ENCODE measurements around the gene CEP295NL. TPM values are rescaled to one million over a fixed set of nuclear protein-coding genes. Genes with fewer than 3 reads are reported as not detected.
"Not testable (repeated sequence)": the region's sequence is repeated elsewhere in the genome, so short reads cannot be mapped to it uniquely, and the experiment has no call there.

CEP295NL gene
- total RNA-seq, 1 donor from 2014 or later: 1.6 TPM

GRCh38 chr17:78875363-78876093 is 27.5 kb downstream of the CEP295NL start:
- Histone ChIP-seq H3K36me3 (ENCODE audit: control insufficient read depth in 3 of 3, insufficient read depth in 3 of 3, low read length in 3 of 3) (peaks cover 0 to 4% (median under 1%) of the 10 kb centered on the region in 3 donors), H3K9me3 (ENCODE audit: control insufficient read depth in 3 of 3, low read length in 3 of 3) (no peaks in the 10 kb centered on the region), H3K27ac (ENCODE audit: low read depth, low read length) (no peak overlapping the region), H3K27me3 (ENCODE audit: control insufficient read depth in 3 of 3, insufficient read depth in 3 of 3, low read length in 3 of 3) (peaks cover 0 to 12% (median 9%) of the 10 kb centered on the region in 3 donors), H3K9ac (ENCODE audit: low read depth in 1 of 3, low read length in 3 of 3) (peak overlapping the region in 1 of 3 donors; percentile 25), H3K4me3 (ENCODE audit: low read length in 3 of 3) (no peak overlapping the region), H3K4me1 (ENCODE audit: control insufficient read depth in 3 of 3, insufficient read depth in 3 of 3, low read length in 3 of 3) (peaks cover 42 to 45% (median 42%) of the 10 kb centered on the region in 3 donors)

- H3K9me3 ChIP-seq (ENCODE audit: control insufficient read depth in 3 of 3, low read length in 3 of 3): no peaks in the 10 kb centered on the region
- peak overlapping the region in 1 of 3 donors; percentile 33 for H3K9ac ChIP-seq (ENCODE audit: low read depth in 1 of 3, low read length in 3 of 3)
- peak overlapping the region in 1 of 3 donors; percentile 22 for H3K4me3 ChIP-seq (ENCODE audit: low read length in 3 of 3)
- no peak overlapping the region for H3K27ac ChIP-seq (ENCODE audit: low read depth, low read length)
- peaks cover 0 to 5% (median 2%) of the 10 kb centered on the region in 3 donors for H3K36me3 ChIP-seq (ENCODE audit: control insufficient read depth in 3 of 3, insufficient read depth in 3 of 3, low read length in 3 of 3)
- H3K4me1 ChIP-seq (ENCODE audit: control insufficient read depth in 3 of 3, insufficient read depth in 3 of 3, low read length in 3 of 3): peaks cover 27 to 30% (median 28%) of the 10 kb centered on the region in 3 donors
- no peaks in the 10 kb centered on the region for H3K27me3 ChIP-seq (ENCODE audit: control insufficient read depth in 3 of 3, insufficient read depth in 3 of 3, low read length in 3 of 3)
Observed at GRCh38 chr17:78873519-78874340, 29.3 kb downstream of the CEP295NL start.

GRCh38 chr17:78872486-78872885 is 30.5 kb downstream of the CEP295NL start:
- Histone ChIP-seq H3K9ac (ENCODE audit: low read depth in 1 of 3, low read length in 3 of 3) (no peak overlapping the region), H3K27ac (ENCODE audit: low read depth, low read length) (no peak overlapping the region), H3K27me3 (ENCODE audit: control insufficient read depth in 3 of 3, insufficient read depth in 3 of 3, low read length in 3 of 3) (no peaks in the 10 kb centered on the region), H3K36me3 (ENCODE audit: control insufficient read depth in 3 of 3, insufficient read depth in 3 of 3, low read length in 3 of 3) (peaks cover 0 to 5% (median 2%) of the 10 kb centered on the region in 3 donors), H3K9me3 (ENCODE audit: control insufficient read depth in 3 of 3, low read length in 3 of 3) (no peaks in the 10 kb centered on the region), H3K4me1 (ENCODE audit: control insufficient read depth in 3 of 3, insufficient read depth in 3 of 3, low read length in 3 of 3) (peaks cover 26 to 28% (median 28%) of the 10 kb centered on the region in 3 donors), H3K4me3 (ENCODE audit: low read length in 3 of 3) (no peak overlapping the region)

- no peak overlapping the region for H3K27ac ChIP-seq (ENCODE audit: low read depth, low read length)
- no peak overlapping the region for H3K4me3 ChIP-seq (ENCODE audit: low read length in 3 of 3)
- peaks cover 0 to 6% (median 5%) of the 10 kb centered on the region in 3 donors for H3K36me3 ChIP-seq (ENCODE audit: control insufficient read depth in 3 of 3, insufficient read depth in 3 of 3, low read length in 3 of 3)
- no peak overlapping the region for H3K9ac ChIP-seq (ENCODE audit: low read depth in 1 of 3, low read length in 3 of 3)
- H3K27me3 ChIP-seq (ENCODE audit: control insufficient read depth in 3 of 3, insufficient read depth in 3 of 3, low read length in 3 of 3): no peaks in the 10 kb centered on the region
- H3K4me1 ChIP-seq (ENCODE audit: control insufficient read depth in 3 of 3, insufficient read depth in 3 of 3, low read length in 3 of 3): peaks cover 21 to 26% (median 26%) of the 10 kb centered on the region in 3 donors
- H3K9me3 ChIP-seq (ENCODE audit: control insufficient read depth in 3 of 3, low read length in 3 of 3): no peaks in the 10 kb centered on the region
Observed at GRCh38 chr17:78870621-78871020, 32.4 kb downstream of the CEP295NL start.

- H3K9ac ChIP-seq (ENCODE audit: low read depth in 1 of 3, low read length in 3 of 3): no peak overlapping the region
- no peaks in the 10 kb centered on the region for H3K9me3 ChIP-seq (ENCODE audit: control insufficient read depth in 3 of 3, low read length in 3 of 3)
- H3K27ac ChIP-seq (ENCODE audit: low read depth, low read length): no peak overlapping the region
- H3K4me1 ChIP-seq (ENCODE audit: control insufficient read depth in 3 of 3, insufficient read depth in 3 of 3, low read length in 3 of 3): peaks cover 5 to 11% (median 9%) of the 10 kb centered on the region in 3 donors
- peaks cover 0 to 6% (median 5%) of the 10 kb centered on the region in 3 donors for H3K36me3 ChIP-seq (ENCODE audit: control insufficient read depth in 3 of 3, insufficient read depth in 3 of 3, low read length in 3 of 3)
- H3K4me3 ChIP-seq (ENCODE audit: low read length in 3 of 3): no peak overlapping the region
- no peaks in the 10 kb centered on the region for H3K27me3 ChIP-seq (ENCODE audit: control insufficient read depth in 3 of 3, insufficient read depth in 3 of 3, low read length in 3 of 3)
Observed at GRCh38 chr17:78868391-78868790, 34.6 kb downstream of the CEP295NL start.

GRCh38 chr17:78867046-78867445 is 36.0 kb downstream of the CEP295NL start:
- H3K27me3 ChIP-seq (ENCODE audit: control insufficient read depth in 3 of 3, insufficient read depth in 3 of 3, low read length in 3 of 3); H3K4me3 ChIP-seq (ENCODE audit: low read length in 3 of 3); H3K27ac ChIP-seq (ENCODE audit: low read depth, low read length); H3K9ac ChIP-seq (ENCODE audit: low read depth in 1 of 3, low read length in 3 of 3); H3K9me3 ChIP-seq (ENCODE audit: control insufficient read depth in 3 of 3, low read length in 3 of 3); H3K36me3 ChIP-seq (ENCODE audit: control insufficient read depth in 3 of 3, insufficient read depth in 3 of 3, low read length in 3 of 3): not testable (repeated sequence)
- H3K4me1 ChIP-seq (ENCODE audit: control insufficient read depth in 3 of 3, insufficient read depth in 3 of 3, low read length in 3 of 3): peaks cover 7 to 11% (median 9%) of the 10 kb centered on the region in 3 donors

GRCh38 chr17:78865682-78866390 is 37.2 kb downstream of the CEP295NL start:
- Histone ChIP-seq H3K27me3 (ENCODE audit: control insufficient read depth in 3 of 3, insufficient read depth in 3 of 3, low read length in 3 of 3) (no peaks in the 10 kb centered on the region), H3K9me3 (ENCODE audit: control insufficient read depth in 3 of 3, low read length in 3 of 3) (no peaks in the 10 kb centered on the region), H3K4me1 (ENCODE audit: control insufficient read depth in 3 of 3, insufficient read depth in 3 of 3, low read length in 3 of 3) (peaks cover 7 to 14% (median 12%) of the 10 kb centered on the region in 3 donors), H3K9ac (ENCODE audit: low read depth in 1 of 3, low read length in 3 of 3) (peak overlapping the region in 1 of 3 donors; percentile 58), H3K27ac (ENCODE audit: low read depth, low read length) (no peak overlapping the region), H3K4me3 (ENCODE audit: low read length in 3 of 3) (no peak overlapping the region), H3K36me3 (ENCODE audit: control insufficient read depth in 3 of 3, insufficient read depth in 3 of 3, low read length in 3 of 3) (peaks cover 0 to 6% (median 4%) of the 10 kb centered on the region in 3 donors)

- H3K4me1 ChIP-seq (ENCODE audit: control insufficient read depth in 3 of 3, insufficient read depth in 3 of 3, low read length in 3 of 3): peaks cover 7 to 14% (median 12%) of the 10 kb centered on the region in 3 donors
- no peak overlapping the region for H3K4me3 ChIP-seq (ENCODE audit: low read length in 3 of 3)
- no peaks in the 10 kb centered on the region for H3K27me3 ChIP-seq (ENCODE audit: control insufficient read depth in 3 of 3, insufficient read depth in 3 of 3, low read length in 3 of 3)
- H3K27ac ChIP-seq (ENCODE audit: low read depth, low read length): no peak overlapping the region
- H3K36me3 ChIP-seq (ENCODE audit: control insufficient read depth in 3 of 3, insufficient read depth in 3 of 3, low read length in 3 of 3): peaks cover 0 to 4% (median 0%) of the 10 kb centered on the region in 3 donors
- no peak overlapping the region for H3K9ac ChIP-seq (ENCODE audit: low read depth in 1 of 3, low read length in 3 of 3)
- H3K9me3 ChIP-seq (ENCODE audit: control insufficient read depth in 3 of 3, low read length in 3 of 3): no peaks in the 10 kb centered on the region
Observed at GRCh38 chr17:78864117-78864516, 38.9 kb downstream of the CEP295NL start.

GRCh38 chr17:78862073-78863023 is 40.7 kb downstream of the CEP295NL start:
- Histone ChIP-seq H3K27me3 (ENCODE audit: control insufficient read depth in 3 of 3, insufficient read depth in 3 of 3, low read length in 3 of 3) (no peaks in the 10 kb centered on the region), H3K27ac (ENCODE audit: low read depth, low read length) (peak overlapping the region; percentile 70), H3K9ac (ENCODE audit: low read depth in 1 of 3, low read length in 3 of 3) (peak overlapping the region in 1 of 3 donors; percentile 34), H3K36me3 (ENCODE audit: control insufficient read depth in 3 of 3, insufficient read depth in 3 of 3, low read length in 3 of 3) (peaks cover 0 to 3% (median 0%) of the 10 kb centered on the region in 3 donors), H3K4me1 (ENCODE audit: control insufficient read depth in 3 of 3, insufficient read depth in 3 of 3, low read length in 3 of 3) (peaks cover 7 to 14% (median 12%) of the 10 kb centered on the region in 3 donors), H3K9me3 (ENCODE audit: control insufficient read depth in 3 of 3, low read length in 3 of 3) (no peaks in the 10 kb centered on the region), H3K4me3 (ENCODE audit: low read length in 3 of 3) (no peak overlapping the region)
